Measurements from ENCODE around the gene KY.
"Not testable (repeated sequence)": the region's sequence is repeated elsewhere in the genome, so short reads cannot be mapped to it uniquely, and the experiment has no call there.

The KY gene

DNA sequence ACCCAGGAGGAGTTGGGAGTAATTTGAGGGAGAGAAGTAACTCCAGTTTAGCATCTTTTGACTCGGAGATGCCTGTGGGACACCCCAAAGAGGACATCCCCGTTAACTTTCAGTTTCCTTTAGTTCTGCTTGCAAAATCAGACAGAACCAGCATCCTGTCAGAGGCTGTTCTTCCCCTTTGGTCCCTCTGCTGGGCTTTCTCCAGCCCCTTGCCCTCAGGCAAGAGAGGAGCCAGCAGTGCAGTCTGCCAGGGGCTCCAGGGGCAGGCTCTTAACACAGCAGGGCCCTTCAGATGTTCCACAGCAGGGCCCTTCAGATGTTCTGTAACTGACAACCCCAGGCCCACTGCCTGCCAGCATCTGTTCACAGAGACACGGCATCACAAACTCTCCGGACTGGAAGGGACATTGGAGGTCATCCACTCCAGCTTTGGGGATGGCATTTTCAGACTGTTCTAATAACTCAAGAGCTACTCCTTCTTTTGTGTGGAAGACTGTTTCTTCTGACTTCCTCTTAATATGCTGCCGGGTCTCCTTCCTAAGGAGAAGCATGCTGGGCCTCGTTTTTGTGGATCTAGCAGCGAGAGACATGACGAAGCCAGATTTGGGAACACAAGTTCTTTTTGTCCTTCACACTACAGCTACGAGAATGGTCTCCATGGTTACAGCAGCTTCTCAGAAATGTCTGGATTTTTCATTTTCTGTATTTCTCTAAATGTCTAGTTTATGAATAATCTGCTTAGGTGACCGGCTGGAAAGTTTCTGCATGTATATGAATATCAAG is 51.9 kb downstream of the KY start:
- no peak for DNase-seq

DNA sequence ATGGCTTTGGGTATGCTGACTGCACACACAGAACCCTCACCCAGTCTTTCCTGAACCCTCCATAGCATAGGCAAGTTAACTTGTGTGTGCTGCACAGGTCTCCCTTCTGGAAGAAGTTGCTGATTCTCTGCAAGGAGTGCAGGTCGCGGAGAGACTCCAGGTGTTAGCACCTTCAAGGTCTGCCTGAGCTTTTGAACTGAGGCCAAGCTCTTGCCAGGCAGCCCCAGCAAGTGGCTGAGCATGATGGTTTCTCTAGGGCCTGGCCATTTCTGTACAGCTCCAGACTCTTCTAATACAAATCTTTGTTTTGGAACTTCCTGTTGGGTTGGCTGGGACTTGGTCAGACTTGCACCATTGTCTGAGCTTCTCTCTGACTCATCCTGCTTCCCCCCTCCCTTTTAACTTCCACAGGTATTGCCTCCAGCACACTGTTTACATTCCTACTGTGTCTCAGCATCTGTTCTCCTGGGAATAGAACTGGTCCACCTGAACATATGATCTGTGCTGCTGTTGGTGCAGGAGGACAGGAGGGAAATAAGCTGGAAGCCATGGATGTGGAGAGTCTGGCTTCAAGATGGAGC is 53.3 kb downstream of the KY start:
- DNase-seq: no peak

DNA sequence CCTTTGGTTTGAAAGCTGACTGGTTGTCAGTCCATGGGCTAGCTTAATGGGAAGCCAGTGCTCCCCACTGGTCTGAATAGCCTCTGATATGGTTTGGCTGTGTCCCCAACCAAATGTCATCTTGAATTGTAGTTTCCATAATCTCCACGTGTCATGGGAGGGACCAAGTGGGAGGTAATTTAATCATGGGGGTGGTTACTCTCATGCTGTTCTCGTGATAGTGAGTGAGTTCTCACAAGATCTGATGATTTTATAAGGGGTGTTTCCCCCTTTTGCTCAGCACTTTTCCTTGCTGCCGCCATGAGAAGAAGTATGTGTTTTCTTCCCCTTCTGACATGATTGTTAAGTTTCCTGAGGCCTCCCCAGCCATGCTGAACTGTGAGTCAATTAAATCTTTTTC is 55.8 kb downstream of the KY start:
- DNase-seq: not testable (repeated sequence)

DNA sequence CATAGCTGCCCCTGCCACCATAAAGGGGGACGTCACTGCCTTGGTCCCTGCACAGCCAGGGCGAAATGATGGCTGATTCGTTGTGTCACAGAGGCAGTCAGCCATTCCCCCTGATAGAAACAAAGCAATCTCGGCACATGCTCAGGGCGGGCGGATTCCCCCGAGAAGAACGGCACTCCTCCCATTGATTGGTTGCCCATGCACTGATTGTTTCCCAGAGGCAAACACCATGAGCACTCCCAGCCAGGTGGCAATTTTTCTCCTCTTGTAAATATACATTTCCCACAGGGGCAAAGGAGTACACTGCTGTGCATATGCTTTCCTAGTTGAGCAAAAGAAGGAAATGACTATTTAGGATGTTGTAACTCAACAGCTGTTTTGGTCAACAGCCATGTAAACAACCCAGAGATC is 56.5 kb downstream of the KY start:
- DNase-seq: no peak

DNA sequence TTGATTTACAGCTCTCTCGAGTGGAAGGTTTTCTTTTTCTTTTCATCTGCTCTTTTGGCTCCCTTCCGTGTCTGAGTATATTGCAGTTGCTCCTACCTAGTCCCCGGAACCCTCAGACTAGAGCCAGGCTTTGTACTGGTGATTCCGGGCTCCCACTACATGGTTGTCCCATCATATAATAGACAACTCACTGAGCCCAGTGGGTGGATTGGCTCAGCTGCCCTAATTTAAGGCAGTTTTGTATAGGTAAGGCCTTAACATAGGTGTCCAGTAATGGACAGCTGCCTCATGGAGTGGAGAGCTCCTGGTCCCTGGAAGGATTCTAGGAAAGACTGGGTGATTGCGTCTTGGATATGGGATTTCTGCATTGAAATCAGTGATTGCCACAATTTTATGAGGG is 58.0 kb downstream of the KY start:
- DNase-seq: no peak

DNA sequence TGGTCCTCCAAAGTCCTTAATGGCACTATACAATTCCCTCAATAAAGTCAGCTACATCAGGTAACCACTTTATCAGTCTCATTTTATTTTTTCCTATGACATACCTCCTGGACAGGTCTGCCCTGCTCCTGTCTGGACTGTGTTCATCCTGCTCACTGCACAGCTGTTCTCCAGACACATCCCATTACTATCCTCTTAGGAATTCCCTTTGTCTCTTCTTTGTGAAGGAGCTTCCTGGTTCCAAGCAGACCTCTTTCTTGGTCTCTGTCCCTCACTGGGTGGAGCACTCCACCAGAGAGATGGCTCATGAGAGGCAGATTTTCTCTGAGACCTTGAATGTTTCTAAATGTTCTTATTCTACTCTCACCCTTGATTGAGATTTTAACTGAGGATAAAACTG is 60.1 kb downstream of the KY start:
- no peak for DNase-seq

DNA sequence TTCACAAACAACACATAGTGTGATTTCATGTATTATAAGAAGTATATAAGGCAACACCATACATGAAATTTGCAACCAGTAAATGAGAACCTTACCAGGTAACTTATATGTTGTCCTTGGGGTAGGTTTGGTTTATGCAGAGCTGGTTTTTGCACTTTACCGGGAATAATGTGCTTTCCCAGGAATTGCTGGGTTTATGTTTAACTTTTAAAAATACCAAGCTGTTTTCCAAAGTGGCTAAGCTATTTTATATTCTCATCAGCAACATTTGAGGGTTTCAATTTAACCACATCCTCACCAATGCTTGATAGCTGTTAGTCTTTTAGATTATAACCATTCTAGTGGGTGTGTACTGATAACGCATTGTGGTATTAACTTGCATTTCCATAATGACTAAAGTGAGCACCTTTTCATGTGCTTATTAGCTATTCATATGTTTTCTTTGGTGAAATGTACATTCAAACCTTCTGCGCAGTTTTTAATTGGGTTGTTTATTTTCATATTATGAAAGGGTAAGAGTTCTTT is 71.6 kb downstream of the KY start:
- DNase-seq: peak; percentile 4

DNA sequence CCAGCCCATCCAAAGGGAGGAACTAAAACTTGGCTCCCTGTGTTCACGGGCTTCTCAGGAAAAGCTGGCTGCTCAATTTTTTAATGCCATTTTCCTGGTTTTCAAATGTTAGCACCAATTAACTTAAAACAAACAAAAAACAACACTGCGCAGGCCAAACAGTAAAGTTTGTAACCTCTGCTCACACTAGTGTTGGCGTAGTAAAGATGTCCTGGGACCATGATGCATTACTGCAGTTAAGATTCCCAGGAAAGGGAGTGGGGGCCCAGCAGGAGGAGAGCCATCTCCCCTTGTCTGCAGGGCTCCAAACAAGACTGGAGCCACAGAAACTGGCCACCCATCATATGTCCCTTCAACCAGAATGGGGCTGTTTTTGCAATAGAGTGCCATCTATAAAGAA is 74.0 kb downstream of the KY start:
- DNase-seq: no peak

DNA sequence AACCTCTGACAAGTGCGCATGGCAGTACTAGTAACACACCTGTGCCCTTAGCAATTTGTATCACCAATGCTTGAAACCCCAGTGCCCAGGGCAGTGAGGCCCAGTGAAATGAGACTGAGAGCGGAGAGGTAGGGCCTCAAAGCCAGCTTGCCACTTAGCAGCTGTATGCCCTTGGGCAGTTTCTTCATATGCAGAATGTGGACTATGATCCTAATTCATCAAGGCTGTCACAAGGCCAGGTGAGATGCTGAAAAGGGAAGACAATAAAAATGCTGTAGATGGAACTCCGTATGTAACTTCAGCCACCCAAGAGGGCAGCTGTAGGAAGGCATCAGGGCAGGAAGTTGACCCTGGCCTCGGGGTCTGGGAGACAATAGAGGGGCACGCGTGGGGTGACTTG is 74.4 kb downstream of the KY start:
- DNase-seq: no peak

DNA sequence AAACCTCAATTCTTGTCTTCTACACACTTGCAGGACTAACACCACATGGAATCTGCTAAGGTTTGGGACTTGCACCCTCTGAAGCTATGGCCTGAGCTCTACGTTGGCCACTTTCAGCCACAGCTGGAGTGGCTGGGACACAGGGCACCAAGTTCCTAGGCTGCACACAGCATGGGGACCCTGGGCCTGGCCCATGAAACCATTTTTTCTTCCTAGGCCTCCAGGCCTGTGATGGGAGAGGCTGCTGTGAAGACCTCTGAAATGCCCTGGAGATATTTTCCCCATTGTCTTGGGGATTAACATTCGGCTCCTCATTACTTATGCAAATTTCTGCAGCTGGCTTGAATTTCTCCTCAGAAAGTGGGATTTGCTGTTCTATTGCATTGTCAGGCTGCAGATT is 80.9 kb downstream of the KY start:
- not testable (repeated sequence) for DNase-seq

DNA sequence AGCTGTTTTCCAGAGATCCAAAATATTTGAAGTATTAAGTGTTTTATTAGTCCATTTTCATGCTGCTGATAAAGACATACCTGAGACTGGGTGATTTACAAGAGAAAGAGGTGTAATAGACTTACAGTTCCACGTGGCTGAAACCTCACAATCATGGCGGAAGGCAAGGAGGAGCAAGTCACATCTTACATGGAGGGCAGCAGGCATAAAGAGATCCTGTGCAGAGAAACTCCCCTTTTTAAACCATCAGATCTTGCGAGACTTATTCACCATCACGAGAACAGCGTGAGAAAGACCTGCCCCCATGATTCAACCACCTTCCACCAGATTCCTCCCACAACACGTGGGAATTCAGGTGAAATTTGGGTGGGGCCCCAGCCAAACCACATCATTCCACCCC is 82.0 kb downstream of the KY start:
- DNase-seq: no peak

DNA sequence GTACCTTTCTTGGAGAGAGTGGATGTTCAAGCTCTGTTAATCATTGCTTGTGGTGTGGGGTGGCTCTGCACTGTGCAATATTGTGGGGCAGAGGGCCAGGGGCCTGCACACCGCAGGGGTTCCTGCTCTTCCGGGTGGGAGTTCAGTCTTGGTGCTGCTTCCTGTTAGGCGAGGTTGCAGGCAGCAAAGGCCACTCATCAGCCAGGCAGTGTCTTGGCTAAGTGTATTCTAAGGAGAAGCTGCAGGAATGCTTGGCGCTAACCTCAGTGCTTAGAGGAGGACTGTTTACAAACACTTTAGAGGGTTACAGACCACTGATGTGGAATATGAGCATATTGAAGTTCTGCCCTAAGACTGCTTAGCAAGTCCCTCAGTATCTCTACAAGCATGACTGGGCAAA is 83.2 kb downstream of the KY start:
- DNase-seq: no peak

DNA sequence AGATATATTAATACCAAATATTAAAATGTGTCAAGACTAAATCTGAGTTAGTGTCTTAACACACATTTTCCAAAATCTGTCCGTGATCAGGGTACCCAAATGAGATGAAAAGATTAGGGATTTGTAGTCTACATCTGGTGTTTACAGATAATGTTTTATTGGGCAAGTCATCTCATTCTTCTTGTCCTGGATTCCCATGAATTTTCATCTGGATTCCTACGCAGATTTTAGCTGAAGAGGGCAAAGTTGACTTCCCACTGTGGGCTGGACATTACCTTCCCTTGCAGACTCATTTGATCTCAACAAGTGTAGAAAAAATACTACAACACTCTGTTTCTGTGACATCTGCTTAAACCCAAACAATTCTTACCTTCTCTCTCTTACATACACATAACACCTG is 85.8 kb downstream of the KY start:
- DNase-seq: no peak

DNA sequence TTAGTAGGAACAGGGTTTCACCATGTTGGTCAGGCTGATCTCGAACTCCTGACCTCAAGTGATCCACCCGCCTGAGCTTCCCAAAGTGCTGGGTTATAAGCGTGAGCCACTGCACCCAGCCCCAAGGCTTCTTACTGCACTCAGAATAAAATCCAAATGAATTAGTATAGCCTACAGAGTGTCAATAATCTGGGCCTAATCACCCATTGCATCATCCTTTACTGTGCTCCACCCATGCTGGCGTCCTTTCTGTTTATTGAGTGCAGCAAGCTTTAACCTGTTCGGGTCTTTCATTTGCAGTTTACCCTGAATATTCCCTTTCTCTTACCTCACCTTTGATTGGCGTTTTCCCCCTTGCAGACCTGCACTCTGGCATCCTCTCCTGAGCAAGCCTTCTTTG is 87.2 kb downstream of the KY start:
- no peak for DNase-seq

DNA sequence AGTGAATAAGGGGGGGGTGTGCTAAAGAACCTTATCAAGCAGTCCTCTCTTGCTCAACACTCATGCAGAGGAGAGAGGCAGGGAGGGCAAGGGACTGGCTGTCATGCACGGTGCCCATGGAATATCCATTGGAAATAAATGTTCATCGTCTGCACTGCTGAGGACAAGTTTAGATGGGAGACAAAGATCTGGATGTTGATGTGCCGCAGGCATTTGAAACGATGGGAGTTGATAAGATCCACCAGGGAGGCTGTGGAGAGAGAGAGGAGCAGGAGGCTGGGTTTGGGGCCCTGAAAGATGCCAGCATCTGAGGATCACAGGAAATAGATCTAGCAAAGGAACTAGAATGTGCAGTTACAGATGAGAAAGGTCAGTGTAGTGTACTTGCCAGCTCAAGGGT is 88.8 kb downstream of the KY start:
- no peak for DNase-seq

DNA sequence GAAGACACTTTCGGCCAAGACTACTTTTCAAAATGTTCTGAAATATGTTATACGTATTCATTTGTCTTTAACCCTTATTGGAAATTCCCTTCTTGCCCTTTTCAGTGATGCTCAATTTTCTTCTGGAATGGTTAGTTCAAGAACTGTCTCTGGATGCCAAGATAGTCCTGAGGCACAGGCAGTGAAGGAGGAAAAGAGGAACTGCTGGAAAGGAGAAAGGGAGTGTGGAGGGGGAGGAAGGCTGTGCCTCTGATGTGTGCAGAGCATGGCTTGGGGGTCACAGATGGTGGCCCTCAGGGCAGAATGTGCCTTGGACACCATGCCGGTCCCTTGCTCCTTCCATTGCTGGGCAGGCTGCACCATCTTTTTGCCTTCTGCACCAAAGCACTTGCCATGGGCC is 91.2 kb downstream of the KY start:
- peak; percentile 16 for DNase-seq

All from OCI-M1 (cell line).